ENCODE results near the gene TOGARAM1.

DNA sequence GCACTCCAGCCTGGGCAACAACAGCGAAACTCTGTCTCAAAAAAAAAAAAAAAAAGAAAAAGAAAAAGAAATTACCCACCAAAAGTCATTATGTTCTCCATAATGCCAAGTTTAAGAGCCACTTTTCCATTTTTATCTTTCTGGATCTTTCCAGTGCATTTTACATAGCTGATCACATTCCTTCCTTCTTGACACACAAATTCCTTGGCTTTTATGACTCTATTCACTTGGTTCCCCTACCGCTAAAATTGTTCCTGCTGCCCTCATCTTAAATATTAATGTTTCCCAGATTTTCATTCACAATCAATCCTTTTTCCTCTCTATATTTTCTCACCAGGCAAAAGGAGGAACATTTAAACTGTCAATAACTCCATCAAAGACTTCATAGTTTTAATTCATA, 20.4 kb upstream of the TOGARAM1 start:
- TF ChIP-seq, protein P1, sequence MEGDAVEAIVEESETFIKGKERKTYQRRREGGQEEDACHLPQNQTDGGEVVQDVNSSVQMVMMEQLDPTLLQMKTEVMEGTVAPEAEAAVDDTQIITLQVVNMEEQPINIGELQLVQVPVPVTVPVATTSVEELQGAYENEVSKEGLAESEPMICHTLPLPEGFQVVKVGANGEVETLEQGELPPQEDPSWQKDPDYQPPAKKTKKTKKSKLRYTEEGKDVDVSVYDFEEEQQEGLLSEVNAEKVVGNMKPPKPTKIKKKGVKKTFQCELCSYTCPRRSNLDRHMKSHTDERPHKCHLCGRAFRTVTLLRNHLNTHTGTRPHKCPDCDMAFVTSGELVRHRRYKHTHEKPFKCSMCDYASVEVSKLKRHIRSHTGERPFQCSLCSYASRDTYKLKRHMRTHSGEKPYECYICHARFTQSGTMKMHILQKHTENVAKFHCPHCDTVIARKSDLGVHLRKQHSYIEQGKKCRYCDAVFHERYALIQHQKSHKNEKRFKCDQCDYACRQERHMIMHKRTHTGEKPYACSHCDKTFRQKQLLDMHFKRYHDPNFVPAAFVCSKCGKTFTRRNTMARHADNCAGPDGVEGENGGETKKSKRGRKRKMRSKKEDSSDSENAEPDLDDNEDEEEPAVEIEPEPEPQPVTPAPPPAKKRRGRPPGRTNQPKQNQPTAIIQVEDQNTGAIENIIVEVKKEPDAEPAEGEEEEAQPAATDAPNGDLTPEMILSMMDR (conservative IDR thresholded peaks at IDR 0.05), result no peak
- no peak for TF ChIP-seq EZH2 (IDR thresholded peaks at IDR 0.05; ENCODE audit: low read depth)

Data from PC-9 (cell line).